ENCODE measurements around the gene LRFN5. TPM values are rescaled to one million over a fixed set of nuclear protein-coding genes. Genes with fewer than 3 reads are reported as not detected.

The LRFN5 gene
- total and polyA plus RNA-seq, 10 of the 15 experiments (the other 5 are each of a cell fraction or from before 2014, with no cell fraction given): 0.06 to 1.2 TPM; not detected in 8

- ChIA-PET RAD21 (ENCODE audit: unreplicated experiment) (no interaction called here), SMC1A (ENCODE audit: uncharacterized antibody, unreplicated experiment) (no interaction called here), POLR2A (no interaction called here), CTCF (no interaction called here)
- Histone ChIP-seq H3K4me3 (no peak overlapping the region), H3K9ac (ENCODE audit: control insufficient read depth, insufficient read depth, low read length) (no peak overlapping the region), H4K20me1 (ENCODE audit: control insufficient read depth, insufficient read depth) (no peaks in the 10 kb centered on the region), H3K36me3 (ENCODE audit: control insufficient read depth in 2 of 2, insufficient read depth in 2 of 2, low read length in 1 of 2) (no peaks in the 10 kb centered on the region), H3K9me3 (replicated peaks; ENCODE audit: control insufficient read depth, insufficient read depth, low read length) (no peaks in the 10 kb centered on the region), H2AFZ (ENCODE audit: control insufficient read depth, low read depth, low read length) (no peak overlapping the region), H3K4me1 (ENCODE audit: control insufficient read depth, insufficient read depth, low read length) (no peaks in the 10 kb centered on the region), H3K79me2 (ENCODE audit: control insufficient read depth, insufficient read depth, low read length) (no peaks in the 10 kb centered on the region), H3K27me3 (replicated peaks in 1 of 2; ENCODE audit: control insufficient read depth in 2 of 2, insufficient read depth in 2 of 2, low read length in 1 of 2) (no peaks in the 10 kb centered on the region), H3K4me2 (ENCODE audit: control insufficient read depth, insufficient read depth) (no peak overlapping the region), H3K27ac (ENCODE audit: control insufficient read depth, insufficient read depth) (no peak overlapping the region)
- in situ Hi-C loops (cut with MboI): no loop called here
- no peak for ATAC-seq
- FAIRE-seq: no peak
- TF ChIP-seq, protein P1, sequence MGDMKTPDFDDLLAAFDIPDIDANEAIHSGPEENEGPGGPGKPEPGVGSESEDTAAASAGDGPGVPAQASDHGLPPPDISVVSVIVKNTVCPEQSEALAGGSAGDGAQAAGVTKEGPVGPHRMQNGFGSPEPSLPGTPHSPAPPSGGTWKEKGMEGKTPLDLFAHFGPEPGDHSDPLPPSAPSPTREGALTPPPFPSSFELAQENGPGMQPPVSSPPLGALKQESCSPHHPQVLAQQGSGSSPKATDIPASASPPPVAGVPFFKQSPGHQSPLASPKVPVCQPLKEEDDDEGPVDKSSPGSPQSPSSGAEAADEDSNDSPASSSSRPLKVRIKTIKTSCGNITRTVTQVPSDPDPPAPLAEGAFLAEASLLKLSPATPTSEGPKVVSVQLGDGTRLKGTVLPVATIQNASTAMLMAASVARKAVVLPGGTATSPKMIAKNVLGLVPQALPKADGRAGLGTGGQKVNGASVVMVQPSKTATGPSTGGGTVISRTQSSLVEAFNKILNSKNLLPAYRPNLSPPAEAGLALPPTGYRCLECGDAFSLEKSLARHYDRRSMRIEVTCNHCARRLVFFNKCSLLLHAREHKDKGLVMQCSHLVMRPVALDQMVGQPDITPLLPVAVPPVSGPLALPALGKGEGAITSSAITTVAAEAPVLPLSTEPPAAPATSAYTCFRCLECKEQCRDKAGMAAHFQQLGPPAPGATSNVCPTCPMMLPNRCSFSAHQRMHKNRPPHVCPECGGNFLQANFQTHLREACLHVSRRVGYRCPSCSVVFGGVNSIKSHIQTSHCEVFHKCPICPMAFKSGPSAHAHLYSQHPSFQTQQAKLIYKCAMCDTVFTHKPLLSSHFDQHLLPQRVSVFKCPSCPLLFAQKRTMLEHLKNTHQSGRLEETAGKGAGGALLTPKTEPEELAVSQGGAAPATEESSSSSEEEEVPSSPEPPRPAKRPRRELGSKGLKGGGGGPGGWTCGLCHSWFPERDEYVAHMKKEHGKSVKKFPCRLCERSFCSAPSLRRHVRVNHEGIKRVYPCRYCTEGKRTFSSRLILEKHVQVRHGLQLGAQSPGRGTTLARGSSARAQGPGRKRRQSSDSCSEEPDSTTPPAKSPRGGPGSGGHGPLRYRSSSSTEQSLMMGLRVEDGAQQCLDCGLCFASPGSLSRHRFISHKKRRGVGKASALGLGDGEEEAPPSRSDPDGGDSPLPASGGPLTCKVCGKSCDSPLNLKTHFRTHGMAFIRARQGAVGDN (IDR thresholded peaks at IDR 0.05): no peak
- TF ChIP-seq RAD51 (IDR thresholded peaks at IDR 0.05): no peak
- no peak for TF ChIP-seq ZBTB40 (IDR thresholded peaks at IDR 0.05; ENCODE audit: borderline replicate concordance)
- no peak for TF ChIP-seq RCOR1 (conservative IDR thresholded peaks at IDR 0.05; ENCODE audit: low read depth, low read length)
- TF ChIP-seq ZNF217 (IDR thresholded peaks at IDR 0.05): no peak
- no peak for TF ChIP-seq ASH2L (IDR thresholded peaks at IDR 0.05; ENCODE audit: borderline replicate concordance, low read depth)
- TF ChIP-seq HDAC2 (IDR thresholded peaks at IDR 0.05): no peak
- no peak for TF ChIP-seq EED (IDR thresholded peaks at IDR 0.05; ENCODE audit: low read depth)
- no peak for TF ChIP-seq FOXM1 (IDR thresholded peaks at IDR 0.05; ENCODE audit: low read depth, low read length)
- TF ChIP-seq CTCF (IDR thresholded peaks at IDR 0.05 in 2 of 3, conservative IDR thresholded peaks at IDR 0.05 in 1 of 3; ENCODE audit: control insufficient read depth in 2 of 3, extremely low read depth in 1 of 3, insufficient read depth in 1 of 3, low read depth in 3 of 3, low read length in 3 of 3): no peak
- no peak for TF ChIP-seq ZNF622 (IDR thresholded peaks at IDR 0.05)
- no peak for TF ChIP-seq NR2F1 (conservative IDR thresholded peaks at IDR 0.05)
- intact Hi-C loops (cut with micrococcal nuclease; ENCODE audit: unreplicated experiment): no loop called here
- BruUV-seq (replicated peaks): no TSS peak
- DNase-seq (ENCODE audit: low read depth, low spot score): no peak
- WGBS (ENCODE audit: insufficient coverage, insufficient replicate concordance, low lambda C conversion rate, missing lambda C conversion rate): 54% methylated on average over 8 of the region's 8 CpGs
Measured at GRCh38 chr14:41891624-41892023, 284.9 kb downstream of the LRFN5 start.

All from GM12878 (cell line).